Suprapubic skin (tissue), 4 donors: ENCODE results near the gene MMP13. TPM values are rescaled to one million over a fixed set of nuclear protein-coding genes. Genes with fewer than 3 reads are reported as not detected.

ENCODE experiments used
- DNase-seq, 2 donors: peaks; one replicate each; pipeline ENCODE4 v3.0.0-alpha.2; 2019; ENCODE audit warnings: low spot score in 2 of 2
- H3K27ac ChIP-seq: fragments of 200-600 bp; sonication (generic); one replicate; pipeline ENCODE4 v1.5.1; 2019
- H3K27me3 ChIP-seq: fragments of 200-600 bp; sonication (generic); one replicate; pipeline ENCODE4 v1.5.1; 2019
- H3K36me3 ChIP-seq: fragments of 200-600 bp; sonication (generic); one replicate; pipeline ENCODE4 v1.5.1; 2019
- H3K4me1 ChIP-seq: fragments of 200-600 bp; sonication (generic); one replicate; pipeline ENCODE4 v1.5.1; 2019
- H3K4me3 ChIP-seq: fragments of 200-600 bp; sonication (generic); one replicate; pipeline ENCODE4 v1.5.1; 2019; ENCODE audit warnings: mild to moderate bottlenecking
- H3K9me3 ChIP-seq: fragments of 200-600 bp; sonication (generic); one replicate; pipeline ENCODE4 v1.5.1; 2019
- EP300 ChIP-seq: sonication (generic); formaldehyde crosslinking; IDR thresholded peaks from one replicate; pipeline ENCODE4 v1.6.1; 2017; ENCODE audit warnings: antibody characterized with exemption
- POLR2A ChIP-seq, 2 donors: fragments of 450-650 bp; IDR thresholded peaks; one replicate each; pipeline ENCODE4 v1.6.1; 2017; ENCODE audit warnings: antibody characterized with exemption in 2 of 2, mild to moderate bottlenecking in 2 of 2, moderate library complexity in 2 of 2
- POLR2AphosphoS5 ChIP-seq, 3 donors: sonication (generic); formaldehyde crosslinking; IDR thresholded peaks; one replicate each; pipeline ENCODE4 v1.6.1; 2017; ENCODE audit warnings: antibody characterized with exemption in 3 of 3
- WGBS: methylation state at CpG from one replicate; pipeline ENCODE4 v1.1.5; 2018; 5-methylcytosine and 5-hydroxymethylcytosine counted together
- total RNA-seq, 4 donors: library from RNA; depleted of rRNA; stranded (reverse); fragments of >200 nt; gene quantifications; one replicate each; pipeline ENCODE4 v1.1.0, GENCODE V29; 2016
- TF ChIP-seq, protein P1 (sequence below), 2 donors: fragments of 200-600 bp in 1 of 2; fragments of 450-650 bp in 1 of 2; sonication (generic) in 1 of 2; IDR thresholded peaks; one replicate each; pipeline ENCODE4 v1.5.1; 2016 to 2019; ENCODE audit warnings: antibody characterized with exemption in 2 of 2, mild to moderate bottlenecking in 1 of 2, moderate library complexity in 1 of 2

The MMP13 gene
- total RNA-seq, 4 donors from 2014 or later: 0.72 to 3.3 TPM; not detected in 2

DNA sequence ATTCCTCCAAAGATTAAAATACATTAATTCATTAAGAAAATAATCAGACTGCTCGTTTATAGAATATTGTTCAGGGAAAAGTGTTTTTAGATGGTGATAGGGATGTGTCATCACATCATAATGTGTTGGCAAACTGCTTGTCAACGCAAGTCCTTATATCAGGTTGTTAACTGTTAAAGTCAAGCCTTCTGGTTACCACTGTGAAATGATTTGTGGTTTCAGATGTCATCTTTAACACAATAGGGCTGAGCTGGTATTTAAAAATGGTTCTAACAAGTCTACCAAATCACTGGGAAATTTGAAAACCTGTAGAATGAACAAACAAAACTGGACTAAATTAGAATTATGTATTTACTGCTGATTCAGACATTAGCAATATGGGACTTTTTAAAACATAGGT, 2.4 kb upstream of the MMP13 start:
- H3K36me3 ChIP-seq: no peaks in the 10 kb centered on the region
- DNase-seq: no peak
- H3K27ac ChIP-seq: no peak overlapping the region
- H3K4me3 ChIP-seq: no peak overlapping the region
- no peaks in the 10 kb centered on the region for H3K9me3 ChIP-seq
- TF ChIP-seq, protein P1, sequence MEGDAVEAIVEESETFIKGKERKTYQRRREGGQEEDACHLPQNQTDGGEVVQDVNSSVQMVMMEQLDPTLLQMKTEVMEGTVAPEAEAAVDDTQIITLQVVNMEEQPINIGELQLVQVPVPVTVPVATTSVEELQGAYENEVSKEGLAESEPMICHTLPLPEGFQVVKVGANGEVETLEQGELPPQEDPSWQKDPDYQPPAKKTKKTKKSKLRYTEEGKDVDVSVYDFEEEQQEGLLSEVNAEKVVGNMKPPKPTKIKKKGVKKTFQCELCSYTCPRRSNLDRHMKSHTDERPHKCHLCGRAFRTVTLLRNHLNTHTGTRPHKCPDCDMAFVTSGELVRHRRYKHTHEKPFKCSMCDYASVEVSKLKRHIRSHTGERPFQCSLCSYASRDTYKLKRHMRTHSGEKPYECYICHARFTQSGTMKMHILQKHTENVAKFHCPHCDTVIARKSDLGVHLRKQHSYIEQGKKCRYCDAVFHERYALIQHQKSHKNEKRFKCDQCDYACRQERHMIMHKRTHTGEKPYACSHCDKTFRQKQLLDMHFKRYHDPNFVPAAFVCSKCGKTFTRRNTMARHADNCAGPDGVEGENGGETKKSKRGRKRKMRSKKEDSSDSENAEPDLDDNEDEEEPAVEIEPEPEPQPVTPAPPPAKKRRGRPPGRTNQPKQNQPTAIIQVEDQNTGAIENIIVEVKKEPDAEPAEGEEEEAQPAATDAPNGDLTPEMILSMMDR (IDR thresholded peaks at IDR 0.05): no peak
- TF ChIP-seq POLR2A (IDR thresholded peaks at IDR 0.05) (no peak), EP300 (no peak)
- H3K4me1 ChIP-seq: no peaks in the 10 kb centered on the region
- H3K27me3 ChIP-seq: no peaks in the 10 kb centered on the region
- 50% methylated on average over 2 of the region's 2 CpGs for WGBS

DNA sequence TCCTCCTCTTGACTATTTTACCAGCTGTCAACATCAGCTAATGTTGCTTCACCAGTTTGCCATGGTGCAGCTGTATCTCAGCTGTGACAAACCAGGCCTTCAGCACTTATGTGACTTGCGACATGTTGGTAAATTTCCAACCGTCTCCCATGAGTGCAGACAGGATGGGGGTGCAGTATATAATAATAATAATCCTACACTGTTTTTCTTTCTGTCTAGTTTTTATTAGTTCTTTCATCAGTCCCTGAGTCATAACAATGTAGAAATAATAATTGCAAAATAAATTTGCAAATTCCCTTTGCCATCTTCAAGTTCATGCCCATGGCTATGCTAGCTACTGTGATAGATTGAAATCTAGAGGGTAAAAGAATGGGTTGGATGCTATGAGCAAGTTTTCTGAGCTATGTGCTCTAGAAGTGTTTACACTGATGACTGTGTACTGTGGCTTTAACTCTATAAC, 4.9 kb downstream of the MMP13 start:
- Histone ChIP-seq H3K27ac (no peak overlapping the region), H3K4me3 (no peak overlapping the region), H3K4me1 (no peaks in the 10 kb centered on the region), H3K36me3 (no peaks in the 10 kb centered on the region), H3K27me3 (no peaks in the 10 kb centered on the region), H3K9me3 (no peaks in the 10 kb centered on the region)
- WGBS: 60% methylated on average over 2 of the region's 2 CpGs
- DNase-seq: no peak
- TF ChIP-seq, protein P1 (IDR thresholded peaks at IDR 0.05): no peak
- no peak for TF ChIP-seq POLR2A (IDR thresholded peaks at IDR 0.05)
- no peak for TF ChIP-seq POLR2AphosphoS5 (IDR thresholded peaks at IDR 0.05)
- no peak for TF ChIP-seq EP300

DNA sequence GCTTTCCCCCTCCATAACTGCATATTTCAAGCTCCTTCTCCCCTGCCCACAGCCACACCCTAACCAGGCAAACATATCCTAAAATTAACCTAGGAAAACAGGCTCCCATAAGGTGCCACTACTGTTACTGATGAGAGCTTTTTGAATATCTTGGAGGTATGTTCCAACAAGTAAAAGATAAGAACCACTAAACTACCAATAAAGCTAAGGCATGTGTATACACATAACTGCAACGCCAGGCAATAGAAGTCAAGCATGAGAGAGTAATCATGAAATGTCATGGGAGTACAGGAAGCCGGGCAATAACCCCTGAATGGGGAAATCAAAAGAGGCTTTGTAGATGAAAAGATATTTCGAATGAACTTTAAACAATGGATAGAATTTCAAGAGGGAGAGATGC, 9.3 kb downstream of the MMP13 start:
- WGBS: 40% methylated on average over 3 of the region's 3 CpGs

DNA sequence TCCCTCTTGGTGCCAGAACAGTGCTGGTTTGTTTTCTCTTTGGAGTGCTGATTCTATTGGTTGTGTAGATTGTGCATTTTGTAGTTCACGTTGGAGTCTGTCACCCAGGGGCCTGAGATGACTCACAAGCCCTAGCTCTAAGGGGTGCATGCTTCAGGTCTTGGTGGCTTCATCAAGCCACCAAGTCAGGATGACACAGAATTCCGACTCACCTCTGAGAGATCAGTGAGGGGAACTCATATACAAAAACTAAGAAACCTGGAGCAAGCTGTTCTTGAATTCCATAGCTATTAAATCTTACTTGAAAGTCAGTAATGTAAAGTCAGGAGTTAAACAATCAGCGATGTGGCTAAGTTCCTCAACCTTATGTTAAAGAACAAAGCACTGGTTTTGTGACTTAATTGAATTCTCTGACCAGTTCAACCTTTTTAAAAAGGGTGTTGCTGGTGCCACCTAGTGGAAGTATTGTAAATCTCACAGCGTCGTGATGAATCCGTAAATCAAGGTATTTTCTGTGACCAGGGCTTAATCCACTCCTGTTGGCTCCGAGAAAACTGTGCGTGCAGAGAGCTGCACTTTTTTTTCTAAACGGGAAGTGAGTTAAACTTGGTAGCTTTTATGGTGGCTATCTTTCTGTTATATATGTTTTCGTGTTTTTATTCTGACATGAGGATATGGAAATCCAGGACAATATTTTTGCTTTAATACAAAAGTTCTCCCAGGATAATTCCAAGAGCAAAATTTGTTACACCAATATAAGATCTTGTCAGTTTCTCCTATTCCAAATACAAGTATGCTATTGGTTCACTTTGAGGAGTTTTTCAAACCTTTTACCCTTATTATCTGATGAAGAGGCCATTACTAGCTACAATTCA, 14.6 kb downstream of the MMP13 start:
- WGBS: 20% methylated on average over 10 of the region's 10 CpGs
- DNase-seq: no peak
- no peaks in the 10 kb centered on the region for H3K27me3 ChIP-seq

More for the DNA sequence above, 9.3 kb downstream of the MMP13 start:
- no peak for DNase-seq
- Histone ChIP-seq H3K4me1 (peaks cover under 1% of the 10 kb centered on the region), H3K27me3 (no peaks in the 10 kb centered on the region), H3K9me3 (no peaks in the 10 kb centered on the region), H3K27ac (no peak overlapping the region), H3K4me3 (no peak overlapping the region), H3K36me3 (no peaks in the 10 kb centered on the region)
- no peak for TF ChIP-seq POLR2A (IDR thresholded peaks at IDR 0.05)
- no peak for TF ChIP-seq EP300
- TF ChIP-seq POLR2AphosphoS5 (IDR thresholded peaks at IDR 0.05): no peak
- TF ChIP-seq, protein P1 (IDR thresholded peaks at IDR 0.05): no peak

More for the DNA sequence above, 14.6 kb downstream of the MMP13 start:
- H3K4me1 ChIP-seq: peaks cover 3% of the 10 kb centered on the region
- TF ChIP-seq EP300: no peak
- TF ChIP-seq, protein P1 (IDR thresholded peaks at IDR 0.05): peak; percentile 52 to 65
- no peak overlapping the region for H3K4me3 ChIP-seq
- no peaks in the 10 kb centered on the region for H3K36me3 ChIP-seq
- no peaks in the 10 kb centered on the region for H3K9me3 ChIP-seq
- H3K27ac ChIP-seq: no peak overlapping the region
